Muscle layer of duodenum (tissue), 2 donors: ENCODE measurements around the gene FRMPD2.

Experiments
- H3K27ac ChIP-seq: one replicate; pipeline ENCODE4 v1.7.0; 2013; ENCODE audit warnings: mild to moderate bottlenecking, low read length
- H3K27me3 ChIP-seq: one replicate; pipeline ENCODE4 v1.7.0; 2013; ENCODE audit warnings: low read depth, mild to moderate bottlenecking, control low read depth, low read length
- H3K36me3 ChIP-seq, 2 donors: one replicate each; pipeline ENCODE4 v1.7.0; 2013; ENCODE audit warnings: low read length in 2 of 2, control low read depth in 1 of 2, mild to moderate bottlenecking in 1 of 2; ENCODE audit not compliant: insufficient read depth in 2 of 2, control insufficient read depth in 1 of 2
- H3K4me1 ChIP-seq, 2 donors: one replicate each; pipeline ENCODE4 v1.7.0; 2013; ENCODE audit warnings: low read length in 2 of 2, mild to moderate bottlenecking in 2 of 2, control low read depth in 1 of 2, moderate library complexity in 1 of 2; ENCODE audit not compliant: insufficient read depth in 2 of 2, control insufficient read depth in 1 of 2
- H3K4me3 ChIP-seq, 2 donors: one replicate each; pipeline ENCODE4 v1.7.0; 2013; ENCODE audit warnings: low read length in 2 of 2, low read depth in 1 of 2, mild to moderate bottlenecking in 1 of 2
- H3K9me3 ChIP-seq, 2 donors: one replicate each; pipeline ENCODE4 v1.7.0; 2013; ENCODE audit warnings: low read length in 2 of 2, control low read depth in 1 of 2, mild to moderate bottlenecking in 1 of 2; ENCODE audit not compliant: control insufficient read depth in 1 of 2
- donor health status: healthy.

FRMPD2 gene

DNA sequence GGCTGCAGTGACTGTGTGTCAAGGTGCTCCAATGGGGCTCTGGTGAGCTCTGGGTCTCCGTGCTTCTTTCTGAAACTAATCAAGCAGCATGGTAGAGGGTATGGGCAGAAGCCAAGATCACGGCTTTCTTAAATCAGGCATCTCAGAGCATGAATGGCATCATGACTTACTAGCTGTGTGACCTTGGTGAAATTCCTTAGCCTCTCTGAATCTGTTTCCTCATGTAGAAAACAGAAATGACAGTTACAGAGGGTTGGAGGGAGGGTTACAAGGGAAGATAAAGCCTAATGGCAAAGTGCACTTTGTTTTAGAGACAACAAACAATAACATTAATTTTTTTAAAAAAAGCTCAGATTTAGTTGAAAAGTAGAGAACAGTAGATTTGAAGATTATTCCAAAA is 34.9 kb downstream of the FRMPD2 start:
- Histone ChIP-seq H3K9me3 (no peaks in the 10 kb centered on the region), H3K4me3 (no peak overlapping the region), H3K27me3 (no peaks in the 10 kb centered on the region), H3K36me3 (no peaks in the 10 kb centered on the region), H3K4me1 (no peaks in the 10 kb centered on the region), H3K27ac (no peak overlapping the region)

- H3K9me3 ChIP-seq, result no peaks in the 10 kb centered on the region
- no peaks in the 10 kb centered on the region for H3K27me3 ChIP-seq
- H3K36me3 ChIP-seq, result no peaks in the 10 kb centered on the region
- no peak overlapping the region for H3K4me3 ChIP-seq
- no peak overlapping the region for H3K27ac ChIP-seq
- no peaks in the 10 kb centered on the region for H3K4me1 ChIP-seq
Measured at GRCh38 chr10:48238826-48239520, 35.5 kb downstream of the FRMPD2 start.

DNA sequence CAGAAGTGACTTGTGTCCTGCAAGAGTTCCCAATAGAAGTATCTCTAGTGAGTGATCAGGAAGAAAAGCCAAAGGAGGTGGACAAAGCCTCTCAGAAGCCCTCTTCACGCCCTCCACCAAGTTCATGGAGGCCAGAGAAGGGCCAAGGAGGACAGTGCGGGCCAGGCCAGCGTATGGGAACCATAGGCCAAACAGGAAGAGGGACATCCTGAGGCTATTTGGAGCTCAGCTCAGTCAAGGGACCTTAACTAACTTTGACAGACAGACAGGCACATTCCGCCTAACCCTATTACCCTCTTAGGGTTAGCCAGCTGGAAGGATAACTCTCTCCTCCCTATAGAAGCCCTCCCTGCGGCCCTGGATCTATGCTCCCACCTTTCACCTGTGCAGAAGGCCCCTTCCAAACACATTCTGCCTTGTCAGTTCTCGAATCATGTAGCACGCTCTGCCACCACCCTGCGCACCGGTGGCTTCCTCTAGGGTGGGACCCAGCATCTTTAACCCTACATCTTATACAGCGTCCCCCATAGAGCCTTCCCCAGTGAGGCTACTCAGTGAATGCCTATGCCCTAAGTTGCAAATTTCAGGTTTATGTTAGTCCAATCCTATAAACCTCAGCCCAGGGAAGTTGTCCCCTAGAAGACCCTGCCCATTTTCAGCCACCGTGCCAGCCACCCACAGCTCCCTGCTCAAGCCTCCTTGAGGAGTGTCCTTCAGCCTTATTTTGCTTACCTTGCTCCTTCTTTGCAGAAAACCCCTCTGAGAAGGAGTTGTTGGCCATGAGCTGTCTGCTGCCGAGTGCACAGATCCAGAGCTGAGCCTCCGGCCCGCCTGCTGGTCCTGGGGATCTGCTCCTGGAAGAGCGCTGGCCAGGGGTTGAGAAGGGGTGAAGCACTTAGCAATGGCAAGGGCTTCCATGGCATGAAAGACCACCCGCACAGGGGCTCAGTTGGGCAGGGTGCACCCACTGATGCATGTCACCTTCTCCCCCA is 36.9 kb downstream of the FRMPD2 start:
- no peaks in the 10 kb centered on the region for H3K4me1 ChIP-seq
- no peak overlapping the region for H3K4me3 ChIP-seq
- H3K27ac ChIP-seq, result no peak overlapping the region
- no peaks in the 10 kb centered on the region for H3K36me3 ChIP-seq
- no peaks in the 10 kb centered on the region for H3K9me3 ChIP-seq
- no peaks in the 10 kb centered on the region for H3K27me3 ChIP-seq

DNA sequence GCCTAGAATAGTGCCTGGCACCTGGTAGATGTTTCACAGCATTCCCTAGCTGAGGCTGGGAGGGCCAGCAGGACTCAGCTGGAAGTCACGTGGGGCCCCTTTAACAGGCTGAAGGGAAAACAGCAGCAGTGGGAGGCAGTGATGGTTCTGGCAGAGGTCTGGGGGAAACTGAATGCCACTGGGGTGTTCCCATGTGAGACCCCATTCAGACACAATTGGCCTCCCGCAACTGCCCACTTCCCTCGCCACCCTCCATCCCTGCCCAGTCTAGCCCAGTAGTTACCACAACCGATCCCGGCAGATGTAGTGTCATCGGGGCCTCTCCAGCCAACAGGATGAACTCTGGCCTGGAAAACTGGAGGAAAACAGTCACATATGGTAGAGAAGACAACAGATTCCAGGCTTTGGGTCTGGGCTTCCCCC is 38.3 kb downstream of the FRMPD2 start:
- Histone ChIP-seq H3K27ac (no peak overlapping the region), H3K36me3 (no peaks in the 10 kb centered on the region), H3K9me3 (no peaks in the 10 kb centered on the region), H3K27me3 (no peaks in the 10 kb centered on the region), H3K4me3 (no peak overlapping the region), H3K4me1 (no peaks in the 10 kb centered on the region)

DNA sequence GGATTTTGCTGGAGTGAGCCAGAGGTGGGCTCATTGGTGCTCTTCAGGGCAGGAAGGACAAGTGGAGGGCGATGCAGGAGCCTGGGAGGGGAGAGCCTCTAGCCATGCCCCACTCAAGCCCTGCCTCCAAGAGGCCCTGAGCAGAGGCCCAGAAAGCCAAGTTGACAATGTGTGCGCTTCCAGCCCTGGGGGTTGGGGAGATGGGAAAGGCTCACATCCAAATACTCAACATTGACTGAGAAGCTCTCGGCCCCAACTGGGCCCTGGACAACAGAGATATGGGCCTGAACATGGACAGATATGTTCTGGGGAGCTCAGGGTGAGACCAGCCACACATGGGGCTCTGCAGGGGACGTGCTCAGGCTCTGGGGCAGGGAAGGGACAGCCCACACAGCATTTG is 39.0 kb downstream of the FRMPD2 start:
- Histone ChIP-seq H3K4me3 (no peak overlapping the region), H3K27ac (no peak overlapping the region), H3K36me3 (no peaks in the 10 kb centered on the region), H3K27me3 (no peaks in the 10 kb centered on the region), H3K4me1 (no peaks in the 10 kb centered on the region), H3K9me3 (no peaks in the 10 kb centered on the region)

DNA sequence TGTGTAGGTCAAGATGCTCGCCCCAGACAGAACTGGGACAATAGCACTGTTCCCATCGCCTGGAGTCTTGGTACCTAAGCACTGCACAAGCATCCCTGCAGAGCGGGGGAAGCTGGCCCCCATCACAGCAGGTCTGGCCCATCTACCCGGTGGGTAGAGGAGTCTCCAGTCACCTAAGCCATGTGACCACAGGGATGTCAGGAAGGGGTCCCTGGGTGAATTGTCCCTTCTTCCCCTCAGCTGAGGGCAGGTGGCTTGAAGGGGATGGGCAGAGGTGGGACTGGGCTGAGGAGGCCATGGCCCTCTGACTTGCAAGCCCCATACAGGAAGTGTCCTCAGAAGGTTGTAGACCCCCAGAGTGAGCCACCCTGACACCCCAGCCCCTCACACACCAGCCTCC is 39.7 kb downstream of the FRMPD2 start:
- no peak overlapping the region for H3K27ac ChIP-seq
- H3K9me3 ChIP-seq, result no peaks in the 10 kb centered on the region
- no peaks in the 10 kb centered on the region for H3K27me3 ChIP-seq
- H3K36me3 ChIP-seq, result no peaks in the 10 kb centered on the region
- H3K4me1 ChIP-seq, result no peaks in the 10 kb centered on the region
- H3K4me3 ChIP-seq, result no peak overlapping the region

GRCh38 chr10:48234295-48234694 is 40.2 kb downstream of the FRMPD2 start:
- Histone ChIP-seq H3K4me1 (no peaks in the 10 kb centered on the region), H3K36me3 (no peaks in the 10 kb centered on the region), H3K4me3 (no peak overlapping the region), H3K27me3 (no peaks in the 10 kb centered on the region), H3K9me3 (no peaks in the 10 kb centered on the region), H3K27ac (no peak overlapping the region)

DNA sequence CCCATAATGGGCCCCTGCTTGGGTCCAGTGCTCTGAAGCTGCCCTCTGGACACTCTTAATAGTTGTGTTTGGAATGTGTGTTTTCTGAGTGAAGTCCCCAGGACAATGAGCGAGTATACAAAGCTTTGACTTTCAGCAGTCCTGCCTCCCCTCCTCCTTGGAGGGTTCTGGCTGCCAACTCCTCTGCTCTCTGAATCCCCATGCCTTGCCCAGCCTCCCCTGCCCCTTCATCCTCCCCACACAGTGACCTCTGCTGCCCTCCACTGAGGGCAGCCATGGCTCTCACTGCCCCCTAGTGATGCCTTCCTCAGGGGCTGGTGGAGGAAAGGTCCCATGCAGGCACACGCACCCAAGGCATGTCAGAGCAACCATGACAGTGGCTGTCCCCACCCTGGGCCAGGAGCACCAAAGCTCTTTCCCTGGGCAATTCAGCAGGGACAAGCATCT is 40.9 kb downstream of the FRMPD2 start:
- Histone ChIP-seq H3K27ac (no peak overlapping the region), H3K4me3 (no peak overlapping the region), H3K36me3 (no peaks in the 10 kb centered on the region), H3K9me3 (no peaks in the 10 kb centered on the region), H3K27me3 (no peaks in the 10 kb centered on the region), H3K4me1 (no peaks in the 10 kb centered on the region)

DNA sequence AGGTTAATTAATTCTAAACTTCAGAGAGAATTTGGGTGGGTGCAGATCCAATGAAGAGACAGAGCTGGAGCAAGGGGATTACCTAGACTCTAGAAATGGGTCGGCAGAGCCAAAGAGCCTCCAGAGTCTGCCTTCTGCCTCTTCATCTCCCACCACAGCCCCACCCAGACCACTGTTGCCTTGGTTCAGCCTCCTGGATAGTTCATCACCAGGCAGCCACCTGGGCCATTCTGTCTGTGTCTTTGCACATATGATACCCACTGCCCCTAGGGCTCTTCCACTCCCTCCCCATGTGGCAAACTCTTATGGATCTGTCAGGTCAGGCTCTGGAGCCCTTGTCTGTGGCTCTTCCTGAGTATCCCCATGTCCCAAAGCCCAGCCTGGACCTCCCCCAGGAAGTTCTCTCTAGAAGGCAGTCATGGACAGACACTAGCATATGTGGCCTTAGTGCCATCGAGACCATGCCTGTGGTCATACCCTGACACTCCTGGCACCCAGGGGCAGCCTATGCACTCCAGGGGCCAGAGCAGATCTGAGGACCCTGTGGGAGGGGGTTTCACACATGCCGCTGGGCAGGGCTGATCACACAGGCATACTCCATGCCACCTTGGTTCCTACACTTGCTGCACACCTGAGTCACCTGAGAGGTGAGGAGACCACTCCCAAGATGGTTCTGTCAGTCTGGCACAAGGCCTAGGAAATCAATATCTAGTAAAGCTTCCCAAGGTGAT is 41.6 kb downstream of the FRMPD2 start:
- Histone ChIP-seq H3K4me1 (no peaks in the 10 kb centered on the region), H3K27me3 (no peaks in the 10 kb centered on the region), H3K27ac (no peak overlapping the region), H3K4me3 (no peak overlapping the region), H3K36me3 (no peaks in the 10 kb centered on the region), H3K9me3 (no peaks in the 10 kb centered on the region)

DNA sequence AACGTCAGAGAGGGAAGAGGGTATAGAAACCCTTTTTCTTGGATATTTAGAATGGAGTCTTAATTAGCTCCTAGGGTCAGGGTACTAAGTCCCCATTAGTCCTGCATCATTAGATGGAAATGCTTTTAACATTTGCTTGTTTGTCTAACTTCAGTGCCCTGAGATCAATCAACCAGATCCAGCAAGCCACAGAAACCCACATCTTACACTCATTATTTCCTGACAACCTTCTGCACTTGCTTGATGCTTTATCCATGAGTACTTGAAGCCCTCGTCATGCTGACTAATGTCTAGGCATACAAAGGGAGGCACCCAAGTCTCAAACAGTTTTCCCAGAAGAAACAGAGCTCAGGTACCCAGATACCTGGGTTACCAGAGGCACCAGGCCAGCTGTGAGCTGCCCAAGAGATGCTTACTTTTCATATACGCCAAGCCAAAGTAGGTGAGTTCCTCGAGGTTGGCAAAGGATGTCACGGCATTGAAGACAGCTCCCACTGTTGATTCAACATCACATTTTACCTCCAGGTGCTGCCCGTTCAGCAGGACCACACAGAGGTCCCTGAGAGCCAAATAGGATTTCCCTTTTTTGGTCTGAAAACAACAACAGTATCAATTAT is 42.7 kb downstream of the FRMPD2 start:
- no peaks in the 10 kb centered on the region for H3K4me1 ChIP-seq

DNA sequence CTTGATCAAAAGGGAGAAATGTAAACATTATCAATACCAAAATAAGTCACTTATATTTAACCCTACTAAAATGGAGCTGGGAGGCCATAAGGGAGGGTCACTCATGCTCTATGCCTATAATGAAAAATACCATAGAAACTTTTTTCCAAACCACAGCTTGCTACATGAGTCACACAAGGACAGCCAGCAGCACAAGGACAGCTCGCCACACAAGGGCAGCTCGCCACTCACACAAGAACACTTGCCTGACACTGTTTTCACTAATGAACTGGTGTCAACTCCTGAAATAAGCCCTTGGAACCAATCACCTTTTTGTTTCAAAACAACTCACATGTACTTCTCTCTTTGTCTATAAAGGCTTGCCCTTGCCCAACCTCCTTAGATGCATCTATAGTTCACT is 43.3 kb downstream of the FRMPD2 start:
- no peaks in the 10 kb centered on the region for H3K9me3 ChIP-seq
- no peak overlapping the region for H3K27ac ChIP-seq
- H3K4me3 ChIP-seq, result no peak overlapping the region
- no peaks in the 10 kb centered on the region for H3K27me3 ChIP-seq
- H3K36me3 ChIP-seq, result no peaks in the 10 kb centered on the region
- no peaks in the 10 kb centered on the region for H3K4me1 ChIP-seq

More for the DNA sequence above, 42.7 kb downstream of the FRMPD2 start:
- Histone ChIP-seq H3K36me3 (no peaks in the 10 kb centered on the region), H3K27ac (no peak overlapping the region), H3K4me3 (no peak overlapping the region), H3K27me3 (no peaks in the 10 kb centered on the region), H3K9me3 (no peaks in the 10 kb centered on the region)
